AML-193 (cell line): ENCODE data around the gene DUSP9.
"Not testable (repeated sequence)": the region's sequence is repeated elsewhere in the genome, so short reads cannot be mapped to it uniquely, and the experiment has no call there.

Source experiments
- DNase-seq, 2 experiments: peaks; one replicate each; lab custom pipeline; 2025; lab: John Stamatoyannopoulos, UW

The DUSP9 gene

GRCh38 chrX:153671589-153672530 lies 24.9 kb downstream of the DUSP9 start:
- no peak for DNase-seq

DNA sequence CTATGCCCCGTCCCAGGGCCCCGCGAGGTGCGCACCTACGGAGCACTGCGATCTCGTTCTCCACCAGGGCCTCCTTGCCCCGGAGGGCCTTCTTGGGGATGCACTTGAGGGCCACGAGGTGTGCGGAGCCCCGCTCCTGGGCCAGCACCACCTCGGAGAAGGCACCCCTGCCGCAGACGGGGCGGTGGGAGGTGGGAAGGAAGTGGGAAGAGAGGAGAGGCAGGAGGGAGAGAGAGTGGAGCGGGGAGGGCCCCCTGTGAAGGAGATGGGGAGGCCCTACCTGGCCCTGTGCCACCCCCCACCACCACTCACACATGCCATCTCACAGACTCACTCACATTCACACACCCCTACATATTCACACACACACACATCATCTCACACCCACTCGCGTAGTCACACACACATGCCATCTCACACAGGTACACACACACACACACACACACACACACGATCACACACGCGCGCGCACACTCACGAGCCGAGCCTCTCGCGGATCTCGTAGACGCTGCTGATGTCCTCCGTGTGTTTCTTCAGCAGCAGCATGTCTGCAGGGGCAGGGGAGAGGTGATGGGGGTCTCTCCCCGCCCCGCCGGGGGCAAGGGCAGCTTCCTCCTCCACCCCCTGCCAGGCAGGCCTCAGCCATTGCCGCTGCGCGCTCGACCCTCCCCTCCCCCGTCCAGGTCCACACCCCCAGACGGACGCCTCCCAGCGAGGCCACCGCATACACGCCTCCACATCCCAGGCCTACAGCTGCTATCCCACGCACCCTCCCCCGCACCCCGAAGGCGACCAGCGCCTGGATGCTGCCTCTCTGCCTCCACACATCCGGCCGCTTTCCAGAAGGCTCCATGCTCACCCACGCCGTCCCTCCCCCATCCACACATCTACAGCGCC lies 25.8 kb downstream of the DUSP9 start:
- no peak for DNase-seq

- DNase-seq: no peak
Measured at GRCh38 chrX:153673428-153674218, 26.6 kb downstream of the DUSP9 start, which contains the start of gene PNCK. PNCK (minus strand) TSS chrX:153673813; CDS start chrX:153673076, 737 bp downstream.

DNA sequence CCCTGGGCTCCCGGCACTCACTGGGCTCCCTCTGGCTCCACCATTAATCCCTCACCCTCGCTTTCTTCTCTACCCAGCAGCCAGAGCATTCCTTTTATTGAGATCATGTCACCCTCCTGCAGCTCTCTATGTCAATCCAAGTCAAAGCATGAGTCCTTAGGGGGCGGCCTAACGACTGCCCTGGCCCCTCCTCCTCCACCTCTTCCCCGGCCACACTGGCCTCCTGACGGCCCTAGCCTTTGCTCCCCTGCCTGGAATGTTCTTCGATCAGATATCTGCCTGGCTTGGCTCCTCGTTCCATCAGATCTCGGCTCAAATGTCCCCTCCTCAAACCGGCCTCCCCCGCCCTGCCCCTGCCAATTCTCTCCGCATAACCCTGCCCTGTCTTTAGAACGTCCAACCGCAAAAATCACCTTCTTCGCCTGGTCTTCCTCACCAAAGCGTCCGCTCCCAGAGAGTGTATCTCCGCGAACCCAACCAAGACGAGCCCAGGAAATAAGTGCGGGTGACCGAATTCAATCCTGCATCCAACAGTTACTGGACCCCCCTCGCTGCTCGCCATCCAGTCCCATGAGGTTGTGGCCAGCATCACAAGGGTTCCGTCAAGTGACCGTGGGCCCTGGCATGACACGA lies 27.3 kb downstream of the DUSP9 start:
- no peak for DNase-seq

- DNase-seq: no peak
Measured at GRCh38 chrX:153681175-153681574, 34.2 kb downstream of the DUSP9 start.

DNA sequence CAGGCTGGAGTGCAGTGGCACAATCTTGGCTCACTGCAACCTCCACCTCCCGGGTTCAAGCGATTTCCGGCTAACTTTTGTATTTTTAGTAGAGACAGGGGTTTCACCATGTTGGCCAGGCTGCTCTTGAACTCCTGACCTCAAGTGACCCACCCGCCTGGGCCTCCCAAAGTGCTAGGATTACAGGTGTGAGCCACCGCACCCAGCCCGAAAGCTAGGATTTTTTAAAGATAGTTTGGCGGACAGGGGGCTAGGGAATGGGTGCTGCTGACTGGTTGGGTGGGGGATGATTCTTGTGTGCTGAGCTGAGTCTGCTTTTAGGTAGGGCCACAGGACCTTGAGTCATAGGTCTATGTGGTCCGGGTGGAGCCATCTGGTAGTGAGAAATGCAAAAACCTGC lies 36.5 kb downstream of the DUSP9 start:
- DNase-seq: not testable (repeated sequence)

DNA sequence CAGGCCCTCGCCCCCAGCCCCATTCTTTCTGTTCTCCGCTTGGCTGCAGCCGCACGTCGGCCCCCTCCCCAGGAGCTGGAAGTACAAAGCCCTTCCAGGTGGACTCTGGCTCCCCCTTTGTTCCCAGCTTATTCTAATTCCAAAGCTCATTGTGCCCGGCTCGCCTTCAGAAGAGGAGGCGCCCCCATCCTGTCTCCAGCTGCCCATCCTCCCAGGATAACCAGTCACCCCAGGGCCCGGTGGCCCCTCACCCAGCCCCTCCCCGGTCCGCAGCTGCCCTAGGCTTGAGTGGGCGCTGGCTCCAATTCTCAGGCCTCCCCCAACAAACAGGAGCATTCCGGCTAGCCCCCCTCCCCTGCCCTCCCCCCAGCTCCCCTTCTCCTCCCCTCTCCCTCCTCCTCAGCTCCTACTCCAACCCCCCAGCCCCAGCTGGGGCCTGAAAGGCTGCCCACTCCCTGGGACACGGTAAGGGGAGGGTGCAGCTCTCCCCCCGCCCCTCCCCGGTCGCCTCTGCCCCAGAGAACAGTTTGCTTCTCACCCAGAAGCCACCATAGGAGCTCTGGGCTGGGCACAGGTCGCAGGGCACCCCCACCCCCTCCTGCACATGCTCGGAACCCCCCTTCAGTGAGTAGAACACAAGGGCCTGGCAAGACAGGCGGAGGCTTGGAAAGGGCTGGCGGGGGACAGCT lies 37.6 kb downstream of the DUSP9 start:
- DNase-seq: no peak

GRCh38 chrX:153685156-153685536 lies 38.1 kb downstream of the DUSP9 start:
- DNase-seq: no peak

DNA sequence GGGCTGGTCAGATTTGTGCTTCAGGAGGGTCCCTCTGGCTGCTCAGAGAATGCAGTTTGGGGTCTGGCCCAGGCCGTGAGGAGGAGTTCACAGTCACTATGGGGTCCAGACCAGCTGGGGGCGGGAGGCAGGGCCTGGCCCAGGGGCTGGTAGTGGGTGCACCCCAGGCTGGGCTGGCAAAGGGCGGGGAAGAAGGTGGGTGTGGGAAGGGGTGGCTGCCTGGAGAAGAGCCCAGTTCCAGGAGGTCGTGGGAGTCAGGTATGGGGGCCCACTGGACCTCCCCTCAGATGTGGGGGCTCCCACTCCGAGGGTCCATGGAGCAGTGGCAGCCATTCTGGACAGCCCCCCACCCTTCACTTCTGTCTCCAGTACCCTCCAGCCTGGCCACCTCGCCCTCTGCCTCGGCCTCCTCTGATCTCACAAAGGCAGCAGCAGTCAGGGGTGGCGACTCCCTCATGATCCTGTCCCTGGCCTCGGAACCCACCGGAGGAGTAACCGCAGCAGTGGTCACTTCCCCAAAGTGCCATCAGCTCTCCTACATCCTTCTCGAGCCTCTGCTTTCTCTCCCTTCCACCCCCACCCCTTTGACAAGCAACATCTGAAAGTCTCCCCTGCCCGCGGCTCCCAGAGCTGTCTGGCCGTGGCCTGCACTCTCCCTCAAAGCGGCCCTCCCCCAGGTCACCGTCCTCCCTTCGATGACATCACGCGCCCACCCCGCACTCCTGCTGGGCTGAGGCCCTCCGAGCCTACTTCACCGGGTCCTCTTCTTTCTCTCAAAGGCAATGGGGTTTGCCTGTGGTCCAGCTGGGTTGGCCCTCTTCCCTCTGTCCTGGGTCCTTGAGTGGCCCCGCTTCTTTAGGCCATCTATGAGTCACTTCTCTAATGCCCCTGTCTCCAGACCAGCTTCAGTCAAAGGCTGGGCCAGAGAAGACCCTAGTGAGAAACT lies 39.0 kb downstream of the DUSP9 start:
- no peak for DNase-seq

GRCh38 chrX:153686711-153687110 lies 39.7 kb downstream of the DUSP9 start:
- no peak for DNase-seq

DNA sequence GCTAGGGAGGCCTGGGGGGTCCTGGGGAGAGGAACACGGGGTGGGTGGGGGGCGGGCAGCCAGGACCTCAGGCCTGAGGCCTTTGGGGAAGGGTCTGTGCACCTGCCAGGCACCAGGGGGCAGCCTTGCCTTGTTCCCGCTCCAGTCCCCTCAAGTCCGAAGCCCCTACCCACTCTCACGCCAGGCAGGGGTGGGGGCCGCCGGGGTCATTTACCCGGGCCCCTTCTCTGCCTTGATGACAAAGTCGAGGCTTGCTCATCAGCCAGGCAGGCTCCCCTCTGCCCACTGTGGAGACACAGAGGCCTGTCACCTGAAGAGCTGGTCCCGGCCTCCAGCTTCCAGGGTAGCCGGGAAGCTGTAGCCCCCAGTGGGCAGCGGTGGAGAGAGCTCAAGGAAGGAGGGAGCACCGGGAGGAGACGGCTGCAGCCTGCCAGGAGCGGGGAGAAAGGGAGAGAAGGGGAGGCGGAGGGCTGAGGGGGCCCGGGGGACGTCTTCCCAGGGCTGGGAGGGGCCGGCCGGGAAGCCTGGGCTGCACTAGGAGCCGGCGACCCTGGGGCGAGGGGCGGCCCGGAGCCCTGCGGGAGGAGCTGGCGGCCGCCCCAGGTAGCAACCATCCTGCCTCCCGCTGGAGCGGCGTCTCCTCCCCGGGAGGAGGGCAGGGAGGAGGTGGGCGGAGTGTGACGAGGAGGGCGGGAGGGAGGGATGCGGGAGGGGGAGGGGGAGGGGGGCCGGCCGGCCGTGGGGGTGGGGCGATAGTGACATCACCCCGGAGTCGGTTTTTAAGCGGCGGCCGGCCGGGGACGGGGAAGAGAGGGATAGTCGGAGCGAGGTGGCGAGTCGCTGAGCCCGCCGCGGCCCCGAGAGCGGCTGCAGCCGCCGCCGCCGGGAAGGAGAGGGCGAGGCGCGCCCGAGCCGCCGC lies 40.4 kb downstream of the DUSP9 start, which contains the start of gene SLC6A8:
Gene SLC6A8 (plus strand): TSS at position 806 of the 919 bp plus-strand sequence. CDS start 649 bp downstream, outside the sequence.
- DNase-seq: no peak

GRCh38 chrX:153688071-153688470 lies 41.1 kb downstream of the DUSP9 start:
- DNase-seq: no peak

DNA sequence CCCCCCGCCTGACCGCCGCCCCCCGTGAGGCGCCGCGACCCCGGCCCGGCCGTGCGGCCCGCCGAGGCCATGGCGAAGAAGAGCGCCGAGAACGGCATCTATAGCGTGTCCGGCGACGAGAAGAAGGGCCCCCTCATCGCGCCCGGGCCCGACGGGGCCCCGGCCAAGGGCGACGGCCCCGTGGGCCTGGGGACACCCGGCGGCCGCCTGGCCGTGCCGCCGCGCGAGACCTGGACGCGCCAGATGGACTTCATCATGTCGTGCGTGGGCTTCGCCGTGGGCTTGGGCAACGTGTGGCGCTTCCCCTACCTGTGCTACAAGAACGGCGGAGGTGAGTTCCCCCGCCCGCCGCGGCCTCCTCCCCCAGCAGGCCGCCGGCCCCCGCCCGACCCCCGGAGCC lies 41.5 kb downstream of the DUSP9 start:
- no peak for DNase-seq

GRCh38 chrX:153688911-153689590 lies 42.0 kb downstream of the DUSP9 start:
- DNase-seq: no peak

GRCh38 chrX:153689654-153690465 lies 42.9 kb downstream of the DUSP9 start:
- DNase-seq: no peak

- no peak for DNase-seq
Measured at GRCh38 chrX:153690466-153690865, 43.5 kb downstream of the DUSP9 start.
